Activated CD8-positive, alpha-beta memory T cell treated with anti-CD3 and anti-CD28 coated beads for 36 hours (primary cell): ENCODE results near the gene GABARAP. TPM values are rescaled to one million over a fixed set of nuclear protein-coding genes. Genes with fewer than 3 reads are reported as not detected.

Experiments
- CTCF ChIA-PET: fragments of 350-600 bp; sonication (Branson Sonifier 250); formaldehyde crosslinking; loops from one replicate; lab custom pipeline; 2021; ENCODE audit warnings: antibody characterized with exemption; lab: Charles Lee
- POLR2A ChIA-PET: fragments of 350-600 bp; sonication (Branson Sonifier 250); formaldehyde crosslinking; loops from one replicate; lab custom pipeline; 2021; ENCODE audit warnings: antibody characterized with exemption; lab: Charles Lee
- total RNA-seq, 2 experiments: library from RNA; stranded (reverse); gene quantifications; one replicate each; pipeline ENCODE4 v1.2.3, GENCODE V29; 2021

GABARAP gene
- 100 to 1,000 TPM; 131 to 135 TPM for total RNA-seq

GRCh38 chr17:7241783-7242716, at the start of gene GABARAP:
TSS of gene GABARAP (minus strand) at chr17:7242449. CDS start at chr17:7242330, 119 bp downstream.
- ChIA-PET POLR2A (interaction anchor here (0.6 to 1.1 kb wide), 3 partner anchors 9 to 612 kb away, joined by 3 to 7 read pairs (median 6); partner anchors contain the start of gene CTDNEP1), CTCF (interaction anchor here (0.9 to 3.0 kb wide), 5 partner anchors 9 to 54 kb away, joined by 3 to 17 read pairs (median 3); partner anchors contain the start of genes CTDNEP1 and ELP5)

GRCh38 chr17:7290685-7291084, 48.4 kb upstream of the GABARAP start:
- POLR2A ChIA-PET, result no interaction called here
- CTCF ChIA-PET, result interaction anchor here (0.5 kb wide), 1 partner anchor 25 kb away, joined by 4 read pairs; no protein-coding TSS in a partner anchor

- POLR2A ChIA-PET, result no interaction called here
- CTCF ChIA-PET, result no interaction called here
Measured at GRCh38 chr17:7290166-7290565, 47.9 kb upstream of the GABARAP start.

GRCh38 chr17:7289256-7290032, 47.2 kb upstream of the GABARAP start:
- POLR2A ChIA-PET, result no interaction called here
- CTCF ChIA-PET, result interaction anchor here (0.6 to 1.2 kb wide), 2 partner anchors 7 to 8 kb away, joined by 3 read pairs; partner anchors contain the start of gene SLC2A4

GRCh38 chr17:7285679-7286078, 43.4 kb upstream of the GABARAP start:
- ChIA-PET CTCF (interaction anchor here (2.7 kb wide), 1 partner anchor 11 kb away, joined by 20 read pairs; no protein-coding TSS in a partner anchor), POLR2A (interaction anchor here (1.0 kb wide), 1 partner anchor 11 kb away, joined by 3 read pairs; no protein-coding TSS in a partner anchor)

GRCh38 chr17:7284911-7285310, 42.7 kb upstream of the GABARAP start:
- ChIA-PET CTCF (interaction anchor here (2.7 kb wide), 1 partner anchor 12 kb away, joined by 20 read pairs; no protein-coding TSS in a partner anchor), POLR2A (no interaction called here)

GRCh38 chr17:7283471-7284216, 41.4 kb upstream of the GABARAP start:
- CTCF ChIA-PET, result interaction anchor here (2.7 to 4.7 kb wide), 2 partner anchors 13 kb away, joined by 20 to 50 read pairs; no protein-coding TSS in a partner anchor
- POLR2A ChIA-PET, result no interaction called here

- ChIA-PET POLR2A (interaction anchor here (0.6 to 1.2 kb wide), 3 partner anchors 23 to 62 kb away, joined by 3 to 5 read pairs (median 3); no protein-coding TSS in a partner anchor), CTCF (interaction anchor here (4.7 kb wide), 1 partner anchor 14 kb away, joined by 50 read pairs; no protein-coding TSS in a partner anchor)
Measured at GRCh38 chr17:7282752-7283321, 40.6 kb upstream of the GABARAP start.

- POLR2A ChIA-PET, result interaction anchor here (0.6 to 1.2 kb wide), 4 partner anchors 22 to 61 kb away, joined by 3 to 5 read pairs (median 4); no protein-coding TSS in a partner anchor
- CTCF ChIA-PET, result interaction anchor here (0.8 to 4.7 kb wide), 5 partner anchors 15 to 213 kb away, joined by 4 to 50 read pairs (median 5); no protein-coding TSS in a partner anchor
Measured at GRCh38 chr17:7281953-7282751, 39.9 kb upstream of the GABARAP start.

GRCh38 chr17:7281074-7281952, 39.1 kb upstream of the GABARAP start, which contains the start of gene SLC2A4:
TSS of gene SLC2A4 (plus strand) at chr17:7281718. CDS start at chr17:7281935, 217 bp downstream.
- CTCF ChIA-PET, result interaction anchor here (0.7 to 4.7 kb wide), 10 partner anchors 8 to 236 kb away, joined by 3 to 50 read pairs (median 4); no protein-coding TSS in a partner anchor
- POLR2A ChIA-PET, result interaction anchor here (0.8 kb wide), 1 partner anchor 41 kb away, joined by 4 read pairs; no protein-coding TSS in a partner anchor

GRCh38 chr17:7280519-7281073, 38.3 kb upstream of the GABARAP start:
- ChIA-PET CTCF (interaction anchor here (0.5 to 4.7 kb wide), 10 partner anchors 9 to 235 kb away, joined by 3 to 50 read pairs (median 3); no protein-coding TSS in a partner anchor), POLR2A (interaction anchor here (1.2 kb wide), 1 partner anchor 16 kb away, joined by 3 read pairs; no protein-coding TSS in a partner anchor)

GRCh38 chr17:7279448-7279847, 37.2 kb upstream of the GABARAP start:
- ChIA-PET CTCF (interaction anchor here (0.5 to 4.7 kb wide), 2 partner anchors 17 to 314 kb away, joined by 3 to 50 read pairs; no protein-coding TSS in a partner anchor), POLR2A (interaction anchor here (1.2 kb wide), 1 partner anchor 17 kb away, joined by 3 read pairs; no protein-coding TSS in a partner anchor)

- CTCF ChIA-PET, result interaction anchor here (0.6 to 1.5 kb wide), 4 partner anchors 8 to 37 kb away, joined by 3 to 6 read pairs (median 4); no protein-coding TSS in a partner anchor
Measured at GRCh38 chr17:7266784-7267183, 24.5 kb upstream of the GABARAP start.

GRCh38 chr17:7263801-7264078, 21.5 kb upstream of the GABARAP start:
- ChIA-PET CTCF (interaction anchor here (0.9 to 2.1 kb wide), 2 partner anchors 10 to 33 kb away, joined by 3 to 9 read pairs; no protein-coding TSS in a partner anchor), POLR2A (no interaction called here)

More at GRCh38 chr17:7266784-7267183, 24.5 kb upstream of the GABARAP start:
- POLR2A ChIA-PET, result no interaction called here
